Caco-2 (cell line): ENCODE data around the gene CERKL. TPM values are rescaled to one million over a fixed set of nuclear protein-coding genes. Genes with fewer than 3 reads are reported as not detected.

Experiments used
- BruUV-seq: library from RNA; stranded (reverse); fragments of 400-500 nt; replicated peaks from 2 replicates; lab custom pipeline; 2021; lab: Mats Ljungman, UMichigan
- CTCF ChIA-PET: fragments of 300-600 bp; sonication (Branson Sonifier 250); formaldehyde crosslinking; loops from one replicate; lab custom pipeline; 2022; ENCODE audit warnings: antibody characterized with exemption; lab: Charles Lee
- POLR2A ChIA-PET: fragments of 300-600 bp; sonication (Branson Sonifier 250); formaldehyde crosslinking; loops from one replicate; lab custom pipeline; 2022; ENCODE audit warnings: antibody characterized with exemption; lab: Charles Lee
- DNase-seq, 2 experiments: peaks; one replicate each; pipeline versions ENCODE4 v3.0.0 to v3.0.0-alpha.2; 2020 to 2022
- H3K27me3 ChIP-seq: replicated peaks from 2 replicates; pipeline ENCODE4 v1.6.0; 2011; ENCODE audit warnings: low read length; ENCODE audit not compliant: control insufficient read depth, insufficient read depth
- H3K36me3 ChIP-seq: 2 replicates; pipeline ENCODE4 v1.5.1; 2011; ENCODE audit warnings: low read length; ENCODE audit not compliant: control insufficient read depth, insufficient read depth
- H3K4me1 ChIP-seq: fragments of 250-450 bp; sonication (Bioruptor Pico); 2 replicates; pipeline ENCODE4 v1.5.1; 2020; ENCODE audit warnings: mild to moderate bottlenecking
- H3K4me3 ChIP-seq: 2 replicates; pipeline ENCODE4 v1.5.1; 2011; ENCODE audit warnings: low read depth, mild to moderate bottlenecking, control low read depth, low read length
- H3K9me3 ChIP-seq: fragments of 250-450 bp; sonication (Bioruptor Pico); 2 replicates; pipeline ENCODE4 v1.5.1; 2020; ENCODE audit warnings: mild to moderate bottlenecking, moderate library complexity
- H3K27ac Mint-ChIP-seq: one replicate; pipeline ENCODE4 v1.8.0; 2022; ENCODE audit warnings: mixed read lengths; ENCODE audit not compliant: unreplicated experiment
- H3K27me3 Mint-ChIP-seq: one replicate; pipeline ENCODE4 v1.8.0; 2022; ENCODE audit warnings: mixed read lengths; ENCODE audit not compliant: insufficient read depth, unreplicated experiment
- H3K36me3 Mint-ChIP-seq: one replicate; pipeline ENCODE4 v1.8.0; 2022; ENCODE audit warnings: mild to moderate bottlenecking, mixed read lengths; ENCODE audit not compliant: insufficient read depth, unreplicated experiment
- H3K4me1 Mint-ChIP-seq: one replicate; pipeline ENCODE4 v1.8.0; 2022; ENCODE audit warnings: low read depth, mixed read lengths; ENCODE audit not compliant: unreplicated experiment
- H3K4me3 Mint-ChIP-seq: one replicate; pipeline ENCODE4 v1.8.0; 2022; ENCODE audit warnings: mild to moderate bottlenecking, moderate library complexity, mixed read lengths; ENCODE audit not compliant: unreplicated experiment
- H3K9me3 Mint-ChIP-seq: one replicate; pipeline ENCODE4 v1.8.0; 2022; ENCODE audit warnings: mixed read lengths; ENCODE audit not compliant: unreplicated experiment
- intact Hi-C: fragments of 100-400 bp; cut with micrococcal nuclease; formaldehyde crosslinking; loops from one replicate; pipeline ENCODE4 v1.10.0; 2022; ENCODE audit not compliant: unreplicated experiment
- total RNA-seq: library from RNA; stranded (reverse); gene quantifications from 2 replicates; pipeline ENCODE4 v1.2.3, GENCODE V29; 2022
- TF ChIP-seq, protein P1 (sequence below), 2 experiments: fragments of 200-600 bp in 1 of 2; IDR thresholded peaks; 1 replicate in 1 of 2; 2 replicates in 1 of 2; pipeline versions ENCODE4 v1.5.1 to v1.8.0; 2011 to 2022; ENCODE audit warnings: antibody characterized with exemption in 1 of 2, control low read depth in 1 of 2, inconsistent platforms in 1 of 2, low read depth in 1 of 2, low read length in 1 of 2, mild to moderate bottlenecking in 1 of 2, moderate library complexity in 1 of 2; ENCODE audit not compliant: insufficient read depth in 1 of 2, severe bottlenecking in 1 of 2, unreplicated experiment in 1 of 2

The CERKL gene
- total RNA-seq, 1 experiment from 2014 or later: not detected

DNA sequence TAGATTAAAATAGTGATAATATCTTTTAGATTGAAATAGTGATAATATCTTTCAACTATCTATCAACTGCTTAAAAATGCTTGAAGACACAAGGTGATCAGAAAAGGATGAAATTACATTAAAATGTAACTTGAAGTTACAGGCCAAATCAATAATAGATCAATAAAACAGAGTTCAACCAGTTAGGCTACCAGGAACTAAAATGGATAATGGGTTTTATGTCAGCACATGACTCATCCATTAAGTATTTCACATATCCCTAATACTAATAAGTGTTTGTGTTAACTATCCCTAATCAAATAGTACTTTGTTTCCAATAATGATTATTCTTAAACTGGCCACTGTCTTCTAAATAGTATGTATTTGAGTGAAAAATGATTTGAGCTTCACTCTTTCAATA lies 33.7 kb downstream of the CERKL start:
- intact Hi-C loops: no loop called here
- H3K4me1 ChIP-seq: no peaks in the 10 kb centered on the region
- H3K9me3 Mint-ChIP-seq: no peaks in the 10 kb centered on the region
- ChIA-PET CTCF (no interaction called here), POLR2A (no interaction called here)
- no TSS peak for BruUV-seq
- H3K4me3 Mint-ChIP-seq: no peak overlapping the region
- no peaks in the 10 kb centered on the region for H3K36me3 Mint-ChIP-seq
- H3K27me3 Mint-ChIP-seq: peaks cover 3% of the 10 kb centered on the region
- no peak overlapping the region for H3K27ac Mint-ChIP-seq
- TF ChIP-seq, protein P1, sequence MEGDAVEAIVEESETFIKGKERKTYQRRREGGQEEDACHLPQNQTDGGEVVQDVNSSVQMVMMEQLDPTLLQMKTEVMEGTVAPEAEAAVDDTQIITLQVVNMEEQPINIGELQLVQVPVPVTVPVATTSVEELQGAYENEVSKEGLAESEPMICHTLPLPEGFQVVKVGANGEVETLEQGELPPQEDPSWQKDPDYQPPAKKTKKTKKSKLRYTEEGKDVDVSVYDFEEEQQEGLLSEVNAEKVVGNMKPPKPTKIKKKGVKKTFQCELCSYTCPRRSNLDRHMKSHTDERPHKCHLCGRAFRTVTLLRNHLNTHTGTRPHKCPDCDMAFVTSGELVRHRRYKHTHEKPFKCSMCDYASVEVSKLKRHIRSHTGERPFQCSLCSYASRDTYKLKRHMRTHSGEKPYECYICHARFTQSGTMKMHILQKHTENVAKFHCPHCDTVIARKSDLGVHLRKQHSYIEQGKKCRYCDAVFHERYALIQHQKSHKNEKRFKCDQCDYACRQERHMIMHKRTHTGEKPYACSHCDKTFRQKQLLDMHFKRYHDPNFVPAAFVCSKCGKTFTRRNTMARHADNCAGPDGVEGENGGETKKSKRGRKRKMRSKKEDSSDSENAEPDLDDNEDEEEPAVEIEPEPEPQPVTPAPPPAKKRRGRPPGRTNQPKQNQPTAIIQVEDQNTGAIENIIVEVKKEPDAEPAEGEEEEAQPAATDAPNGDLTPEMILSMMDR (IDR thresholded peaks at IDR 0.05; ENCODE audit: insufficient read depth in 1 of 2, low read depth in 1 of 2, low read length in 1 of 2, severe bottlenecking in 1 of 2, unreplicated experiment in 1 of 2): no peak
- no peak for DNase-seq
- H3K4me1 Mint-ChIP-seq: no peaks in the 10 kb centered on the region
- no peak overlapping the region for H3K4me3 ChIP-seq
- no peaks in the 10 kb centered on the region for H3K27me3 ChIP-seq
- H3K9me3 ChIP-seq: no peaks in the 10 kb centered on the region
- H3K36me3 ChIP-seq: no peaks in the 10 kb centered on the region

DNA sequence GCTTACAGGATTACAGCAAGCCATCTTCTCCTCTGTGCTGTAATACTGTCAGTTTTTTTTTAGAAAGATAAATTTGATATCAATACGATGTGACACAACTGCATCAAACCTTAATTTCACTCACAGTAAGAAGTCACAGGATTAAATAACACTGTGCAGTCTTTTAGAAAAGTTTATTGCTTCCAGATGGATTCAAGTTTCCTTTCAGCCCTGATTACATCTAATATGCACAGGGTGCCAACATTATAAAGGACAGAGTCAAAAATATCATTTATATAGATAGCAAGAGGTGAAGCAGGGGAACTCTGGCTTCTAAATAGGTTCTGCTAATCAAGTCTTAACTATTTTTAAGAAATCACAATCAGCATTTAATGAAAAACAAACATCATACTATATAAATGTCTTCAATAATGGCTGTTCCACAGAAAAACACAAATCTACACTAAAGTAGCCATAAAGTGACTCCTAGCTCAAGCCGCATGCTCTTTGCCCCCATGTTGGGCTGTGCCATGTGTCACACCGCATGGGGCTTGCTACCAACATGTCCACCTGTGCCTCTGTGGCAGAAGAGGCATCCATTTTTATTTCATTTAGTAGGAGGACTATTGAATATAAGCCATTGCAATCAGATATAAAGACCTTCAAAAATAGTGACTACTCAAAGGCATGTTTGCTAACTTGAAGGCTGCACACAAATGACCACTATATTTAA lies 35.0 kb downstream of the CERKL start:
- no peaks in the 10 kb centered on the region for H3K36me3 Mint-ChIP-seq
- H3K27ac Mint-ChIP-seq: no peak overlapping the region
- TF ChIP-seq, protein P1 (IDR thresholded peaks at IDR 0.05; ENCODE audit: insufficient read depth in 1 of 2, low read depth in 1 of 2, low read length in 1 of 2, severe bottlenecking in 1 of 2, unreplicated experiment in 1 of 2): no peak
- Histone ChIP-seq H3K9me3 (no peaks in the 10 kb centered on the region), H3K36me3 (no peaks in the 10 kb centered on the region), H3K4me3 (no peak overlapping the region), H3K4me1 (no peaks in the 10 kb centered on the region), H3K27me3 (no peaks in the 10 kb centered on the region)
- no peak for DNase-seq
- BruUV-seq: no TSS peak
- ChIA-PET CTCF (no interaction called here), POLR2A (no interaction called here)
- no peak overlapping the region for H3K4me3 Mint-ChIP-seq
- no peaks in the 10 kb centered on the region for H3K4me1 Mint-ChIP-seq
- intact Hi-C loops: no loop called here
- no peaks in the 10 kb centered on the region for H3K9me3 Mint-ChIP-seq
- H3K27me3 Mint-ChIP-seq: peaks cover 3% of the 10 kb centered on the region

DNA sequence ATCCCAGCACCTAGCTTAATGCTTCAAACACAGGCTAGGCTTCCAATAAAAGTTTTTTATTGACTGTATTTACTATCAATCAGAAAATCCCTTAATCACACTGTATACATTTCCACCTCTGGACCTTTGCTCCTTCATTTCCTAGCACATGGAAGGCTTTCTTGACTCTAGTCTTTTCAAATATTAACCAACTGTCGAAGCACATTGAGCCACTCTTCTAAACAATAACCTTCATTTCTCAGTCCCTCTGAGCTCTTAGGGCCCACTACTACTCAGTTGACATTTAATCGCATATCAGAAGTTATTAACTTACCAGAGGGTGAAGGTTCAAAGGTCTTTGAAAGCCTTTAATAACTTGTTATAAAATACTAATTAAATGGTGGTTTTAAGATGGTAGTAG lies 37.4 kb downstream of the CERKL start:
- no TSS peak for BruUV-seq
- Mint-ChIP-seq H3K4me3 (no peak overlapping the region), H3K27ac (no peak overlapping the region), H3K27me3 (no peaks in the 10 kb centered on the region), H3K9me3 (no peaks in the 10 kb centered on the region), H3K4me1 (no peaks in the 10 kb centered on the region), H3K36me3 (no peaks in the 10 kb centered on the region)
- CTCF ChIA-PET: no interaction called here
- TF ChIP-seq, protein P1 (IDR thresholded peaks at IDR 0.05; ENCODE audit: insufficient read depth in 1 of 2, low read depth in 1 of 2, low read length in 1 of 2, severe bottlenecking in 1 of 2, unreplicated experiment in 1 of 2): no peak
- DNase-seq: no peak
- no peaks in the 10 kb centered on the region for H3K27me3 ChIP-seq
- H3K36me3 ChIP-seq: no peaks in the 10 kb centered on the region
- intact Hi-C loops: no loop called here
- H3K9me3 ChIP-seq: no peaks in the 10 kb centered on the region
- H3K4me1 ChIP-seq: no peaks in the 10 kb centered on the region
- no peak overlapping the region for H3K4me3 ChIP-seq
- POLR2A ChIA-PET: no interaction called here
